KBM-7 (cell line): ENCODE data around the gene CCDC181.

ENCODE experiments used
- DNase-seq: peaks from one replicate; pipeline ENCODE4 v3.0.0-alpha.2; 2015
- in situ Hi-C: fragments of 300-500 bp; cut with MboI; formaldehyde crosslinking; loops from 2 replicates; pipeline ENCODE4 v1.14.3; 2020; ENCODE audit warnings: low sequenced_read_pairs, low pct_unique_long_range_greater_than_20kb, mixed read lengths

CCDC181 gene

GRCh38 chr1:169347688-169348382 lies 79.4 kb downstream of the CCDC181 start:
- DNase-seq = no peak
- in situ Hi-C loops = no loop called here

- in situ Hi-C loops = no loop called here
- DNase-seq = no peak
Measured at GRCh38 chr1:169346036-169346589, 81.2 kb downstream of the CCDC181 start.

- in situ Hi-C loops = no loop called here
- no peak for DNase-seq
Measured at GRCh38 chr1:169345511-169345910, 81.8 kb downstream of the CCDC181 start.
